ENCODE data around the gene PCSK4.

Gene PCSK4

DNA sequence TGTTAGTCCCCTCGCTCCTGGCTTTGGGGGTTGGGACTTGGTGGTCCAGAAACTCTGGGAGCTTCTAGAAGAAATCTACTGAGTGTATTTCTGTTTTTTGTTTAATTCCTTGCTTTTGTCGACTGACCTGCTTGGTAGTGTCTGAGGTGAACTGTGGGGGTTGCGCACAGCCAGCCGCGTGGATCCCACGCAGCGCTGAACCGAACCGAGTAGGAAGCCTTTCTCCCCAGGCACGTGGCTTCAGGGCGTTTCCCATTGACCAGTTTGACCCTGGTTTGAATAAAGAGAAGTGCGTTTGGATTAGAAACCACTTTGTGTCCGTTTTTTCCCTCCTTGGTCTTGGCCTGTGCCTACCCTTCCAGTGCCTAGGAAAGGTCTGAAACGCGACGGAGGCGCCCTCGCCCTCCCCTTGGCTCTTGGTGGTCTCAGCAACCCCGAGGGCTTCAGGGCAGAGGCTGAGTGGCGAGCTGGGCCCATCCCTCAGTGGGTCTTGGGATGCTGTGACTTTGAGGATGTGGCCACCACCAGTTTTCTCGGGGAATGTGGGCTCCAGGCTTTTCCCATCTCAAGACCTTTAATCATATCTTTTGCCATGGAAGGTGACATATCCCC, 54.7 kb downstream of the PCSK4 start:
- no peak for DNase-seq

DNA sequence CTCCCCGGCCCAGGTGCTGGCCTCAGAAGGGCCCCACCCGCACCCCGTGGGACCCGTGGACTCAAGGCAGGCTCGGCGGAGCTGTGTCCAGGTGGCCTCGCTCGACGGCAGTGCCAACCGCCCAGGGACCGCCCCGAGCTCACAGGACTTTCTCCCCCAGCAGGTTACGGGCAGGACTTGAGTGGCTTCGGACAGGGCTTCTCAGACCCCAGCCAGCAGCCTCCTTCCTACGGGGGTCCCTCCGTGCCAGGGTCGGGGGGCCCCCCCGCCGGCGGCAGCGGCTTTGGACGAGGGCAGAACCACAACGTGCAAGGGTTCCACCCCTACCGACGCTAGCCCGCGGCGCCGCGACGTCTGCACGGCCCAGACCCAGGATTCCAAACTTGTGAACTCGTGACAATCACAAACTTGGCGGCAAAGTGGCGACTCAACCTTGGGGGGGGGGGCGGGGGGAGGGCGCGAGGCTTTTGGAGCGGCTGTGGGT, 55.5 kb downstream of the PCSK4 start:
- no peak for DNase-seq

DNA sequence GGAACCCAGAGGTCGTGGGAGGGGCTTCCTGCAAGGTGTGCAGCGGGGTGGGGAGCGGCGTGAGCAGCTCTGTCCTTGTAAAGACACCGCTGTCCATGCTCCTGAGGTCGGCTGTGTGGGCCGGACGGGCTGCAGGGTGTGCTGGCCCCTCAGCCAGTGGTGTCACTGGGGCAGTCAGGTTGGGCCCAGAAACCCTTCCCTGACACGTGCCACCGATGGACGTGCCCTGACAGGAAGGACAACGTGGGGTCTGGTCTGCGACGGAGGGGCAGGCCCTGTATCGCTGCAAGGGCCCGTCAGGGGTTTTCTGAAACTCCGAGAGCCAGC, 56.1 kb downstream of the PCSK4 start:
- no peak for DNase-seq

DNA sequence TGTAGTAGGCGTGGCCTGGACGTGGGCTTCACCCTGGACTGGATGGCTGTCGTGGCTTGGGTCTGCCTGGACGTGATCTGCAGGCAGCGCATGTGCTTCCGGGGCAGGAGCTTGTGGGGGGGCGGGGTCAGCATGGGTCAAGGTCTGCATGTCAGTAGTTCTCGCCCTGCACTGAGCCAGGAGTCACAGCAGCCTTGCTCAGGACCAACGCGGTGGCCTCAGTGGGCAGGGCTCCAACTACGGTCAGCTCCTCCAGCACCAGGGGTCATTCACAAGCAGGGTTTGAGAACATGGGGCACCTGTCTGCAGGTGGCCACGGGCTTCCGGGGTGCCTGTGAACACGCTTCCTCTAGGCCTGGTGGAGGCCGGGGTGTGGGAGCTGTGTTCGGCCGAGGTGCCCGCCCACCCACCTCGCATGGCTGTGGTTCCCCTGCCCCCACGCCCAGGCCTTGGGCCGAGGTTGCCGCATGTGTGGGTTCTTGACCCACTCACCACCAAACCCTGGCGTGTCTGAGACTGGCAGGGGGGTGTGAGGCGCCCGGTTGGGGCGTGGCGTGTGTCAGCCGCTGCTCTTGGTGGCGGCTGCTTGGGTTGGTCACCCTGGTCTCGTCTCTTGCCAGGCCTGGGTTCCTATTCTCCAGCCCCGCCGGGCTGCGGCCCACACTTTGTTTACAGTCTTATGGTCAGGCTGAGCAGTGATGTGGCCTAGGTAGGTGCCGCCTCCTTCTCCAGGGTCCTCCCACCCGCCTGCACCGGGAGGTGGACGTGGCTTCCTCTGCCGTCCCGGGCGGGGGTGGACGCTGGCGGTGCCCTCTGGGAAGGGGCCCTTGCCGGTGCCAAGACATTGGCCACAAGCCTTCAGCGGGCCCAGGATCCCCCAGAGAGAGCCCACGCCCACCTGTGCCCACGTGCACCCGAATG, 56.8 kb downstream of the PCSK4 start:
- no peak for DNase-seq

DNA sequence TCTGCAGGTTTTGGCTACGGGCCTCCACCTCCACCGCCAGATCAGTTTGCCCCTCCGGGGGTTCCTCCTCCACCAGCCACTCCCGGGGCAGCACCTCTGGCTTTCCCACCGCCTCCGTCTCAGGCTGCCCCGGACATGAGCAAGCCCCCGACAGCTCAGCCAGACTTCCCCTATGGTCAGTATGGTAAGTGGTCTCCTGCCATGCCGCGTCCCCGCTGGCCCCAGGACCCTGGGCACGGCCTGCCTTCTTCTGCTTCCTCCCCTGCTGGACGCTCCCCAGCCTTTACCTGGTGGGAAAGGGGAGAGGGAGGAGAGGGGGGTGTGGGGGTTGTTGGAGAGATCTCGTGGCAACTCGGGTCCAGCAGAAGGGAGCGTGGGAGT, 57.7 kb downstream of the PCSK4 start:
- no peak for DNase-seq

DNA sequence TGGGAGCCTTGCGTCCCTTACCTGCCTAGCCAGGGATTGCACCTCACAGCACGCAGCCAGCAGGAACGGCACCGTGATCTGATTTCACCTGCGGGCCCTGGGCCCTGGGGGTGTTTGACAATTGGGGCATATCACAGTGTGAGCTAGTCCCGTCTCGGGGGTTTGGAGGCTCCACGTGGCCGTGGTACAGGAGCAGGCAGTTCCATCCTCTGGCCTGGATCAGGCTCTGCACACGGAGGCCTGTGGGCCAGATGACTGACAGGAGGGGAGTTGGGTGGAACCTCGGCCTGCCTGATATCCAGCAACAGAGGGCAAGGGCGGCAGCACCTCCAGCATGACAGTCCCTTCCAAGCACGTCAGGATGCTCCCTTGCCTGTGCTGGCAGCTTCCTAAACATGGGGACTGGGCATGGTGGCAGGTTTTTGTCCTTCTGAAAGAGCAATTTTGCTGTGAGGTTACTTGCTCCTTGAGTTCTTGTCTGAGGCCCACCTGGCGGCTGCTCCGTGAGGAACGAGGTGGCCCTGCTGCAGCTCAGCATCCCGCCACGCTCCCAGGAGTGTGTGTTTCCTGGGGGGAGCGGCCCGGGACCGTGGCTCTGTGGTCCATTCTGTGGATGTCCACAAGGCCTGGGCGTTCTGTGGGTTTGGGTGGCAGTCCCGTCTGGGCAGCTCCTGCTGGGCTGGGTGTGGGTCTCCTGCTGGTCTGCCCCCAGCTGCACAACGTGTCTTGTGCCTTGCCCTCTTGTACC, 58.2 kb downstream of the PCSK4 start:
- no peak for DNase-seq

Measured in cerebellar nuclear complex (tissue), 1 donor.